ENCODE data around the gene DYNLL1.

DNA sequence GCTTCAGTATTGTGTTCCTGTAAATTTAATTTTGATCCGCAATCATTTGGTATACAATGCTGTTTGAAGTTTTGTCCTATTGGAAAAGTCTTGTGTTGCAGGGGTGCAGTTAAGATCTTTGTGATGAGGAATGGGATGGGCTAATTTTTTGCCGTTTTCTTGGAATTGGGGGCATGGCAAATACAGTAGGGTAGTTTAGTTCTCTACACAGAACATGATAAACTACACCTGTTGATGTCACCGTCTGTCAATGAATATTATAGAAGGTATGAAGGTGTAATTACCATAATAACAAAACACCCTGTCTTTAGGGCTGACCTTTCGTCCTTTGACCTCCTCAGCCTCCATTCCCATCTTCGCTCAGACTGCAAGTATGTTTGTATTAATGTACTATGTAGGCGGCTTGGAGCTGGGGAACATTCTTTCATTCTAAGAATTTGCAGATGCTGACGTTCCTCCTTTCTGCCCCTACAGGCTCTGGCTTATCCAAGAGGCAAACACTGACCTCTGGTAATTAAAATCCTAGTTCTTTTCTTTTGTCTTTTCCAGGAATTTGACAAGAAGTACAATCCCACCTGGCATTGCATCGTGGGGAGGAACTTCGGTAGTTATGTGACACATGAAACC lies 1.7 kb downstream of the DYNLL1 start:
- TF ChIP-seq CTCF (conservative IDR thresholded peaks at IDR 0.05; ENCODE audit: low read depth, low read length), result no peak
- no peak for TF ChIP-seq EZH2 (IDR thresholded peaks at IDR 0.05; ENCODE audit: borderline replicate concordance, low read depth, low read length, poor library complexity, severe bottlenecking)
